Measurements from ENCODE around the gene SMTNL2.

SMTNL2 gene

DNA sequence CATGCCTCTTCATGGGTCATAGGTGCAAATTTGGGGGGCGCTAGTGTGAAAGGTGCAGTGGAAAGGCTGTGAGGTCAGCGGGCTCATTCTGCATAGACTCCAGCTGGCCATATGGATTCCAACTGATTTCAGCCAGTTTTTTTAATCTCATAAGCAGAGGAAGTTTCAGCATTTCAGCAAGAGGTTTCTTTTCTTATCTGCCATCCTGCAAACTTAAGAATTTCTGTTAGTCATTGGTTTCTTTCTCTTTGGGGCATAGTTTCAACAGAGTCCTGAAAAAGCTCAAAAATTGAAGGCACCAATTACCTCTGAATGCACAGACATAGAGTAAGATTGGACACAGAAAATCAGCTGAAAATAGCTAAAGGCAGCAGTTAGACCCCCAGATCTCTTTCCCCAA, 73.3 kb downstream of the SMTNL2 start:
- H3K4me3 ChIP-seq (ENCODE audit: low read depth, low read length) = no peak overlapping the region
- no peak for DNase-seq (ENCODE audit: low read depth)
- TF ChIP-seq, protein P1, sequence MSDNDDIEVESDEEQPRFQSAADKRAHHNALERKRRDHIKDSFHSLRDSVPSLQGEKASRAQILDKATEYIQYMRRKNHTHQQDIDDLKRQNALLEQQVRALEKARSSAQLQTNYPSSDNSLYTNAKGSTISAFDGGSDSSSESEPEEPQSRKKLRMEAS (IDR thresholded peaks at IDR 0.05; ENCODE audit: low read depth, low read length) = no peak
- TF ChIP-seq POLR2A (IDR thresholded peaks at IDR 0.05; ENCODE audit: extremely low read depth, insufficient read length) = no peak
- TF ChIP-seq MYC (IDR thresholded peaks at IDR 0.05; ENCODE audit: low read depth, low read length) = no peak
- TF ChIP-seq, protein P2, sequence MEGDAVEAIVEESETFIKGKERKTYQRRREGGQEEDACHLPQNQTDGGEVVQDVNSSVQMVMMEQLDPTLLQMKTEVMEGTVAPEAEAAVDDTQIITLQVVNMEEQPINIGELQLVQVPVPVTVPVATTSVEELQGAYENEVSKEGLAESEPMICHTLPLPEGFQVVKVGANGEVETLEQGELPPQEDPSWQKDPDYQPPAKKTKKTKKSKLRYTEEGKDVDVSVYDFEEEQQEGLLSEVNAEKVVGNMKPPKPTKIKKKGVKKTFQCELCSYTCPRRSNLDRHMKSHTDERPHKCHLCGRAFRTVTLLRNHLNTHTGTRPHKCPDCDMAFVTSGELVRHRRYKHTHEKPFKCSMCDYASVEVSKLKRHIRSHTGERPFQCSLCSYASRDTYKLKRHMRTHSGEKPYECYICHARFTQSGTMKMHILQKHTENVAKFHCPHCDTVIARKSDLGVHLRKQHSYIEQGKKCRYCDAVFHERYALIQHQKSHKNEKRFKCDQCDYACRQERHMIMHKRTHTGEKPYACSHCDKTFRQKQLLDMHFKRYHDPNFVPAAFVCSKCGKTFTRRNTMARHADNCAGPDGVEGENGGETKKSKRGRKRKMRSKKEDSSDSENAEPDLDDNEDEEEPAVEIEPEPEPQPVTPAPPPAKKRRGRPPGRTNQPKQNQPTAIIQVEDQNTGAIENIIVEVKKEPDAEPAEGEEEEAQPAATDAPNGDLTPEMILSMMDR (IDR thresholded peaks at IDR 0.05; ENCODE audit: low read depth, low read length) = no peak

All from NB4 (cell line).